Glomerular endothelial cell (primary cell): Measurements from ENCODE around the gene PDLIM5. TPM values are rescaled to one million over a fixed set of nuclear protein-coding genes. Genes with fewer than 3 reads are reported as not detected.

Experiments used
- DNase-seq: peaks from one replicate; pipeline ENCODE4 v3.0.0-alpha.2; 2011; ENCODE audit warnings: low read depth, low spot score; ENCODE audit errors: extremely low read depth
- total RNA-seq: library from RNA; depleted of rRNA; stranded (reverse); fragments of >200 nt; gene quantifications from 2 replicates; pipeline ENCODE4 v1.2.3, GENCODE V29; 2015

Gene PDLIM5
- total RNA-seq, 1 donor from 2014 or later = 168 TPM

DNA sequence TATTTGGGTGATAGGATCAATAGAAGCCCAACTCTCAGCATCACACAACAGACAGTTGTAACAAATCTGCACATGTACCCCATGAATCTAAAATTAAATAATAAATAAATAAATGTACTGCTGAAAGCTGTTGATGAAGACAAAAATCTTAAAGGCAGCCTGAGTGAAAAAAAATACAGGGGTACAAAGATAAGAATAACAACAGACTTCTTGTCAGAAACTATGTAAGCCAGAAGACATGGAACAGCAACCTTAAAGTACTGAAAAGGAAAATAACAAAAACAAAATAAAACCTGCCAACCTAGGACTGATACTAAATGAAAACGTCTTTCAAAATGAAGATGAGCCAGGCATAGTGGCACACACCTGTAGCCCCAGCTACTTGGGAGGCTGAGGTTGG is 25.0 kb upstream of the PDLIM5 start:
- DNase-seq = no peak

DNA sequence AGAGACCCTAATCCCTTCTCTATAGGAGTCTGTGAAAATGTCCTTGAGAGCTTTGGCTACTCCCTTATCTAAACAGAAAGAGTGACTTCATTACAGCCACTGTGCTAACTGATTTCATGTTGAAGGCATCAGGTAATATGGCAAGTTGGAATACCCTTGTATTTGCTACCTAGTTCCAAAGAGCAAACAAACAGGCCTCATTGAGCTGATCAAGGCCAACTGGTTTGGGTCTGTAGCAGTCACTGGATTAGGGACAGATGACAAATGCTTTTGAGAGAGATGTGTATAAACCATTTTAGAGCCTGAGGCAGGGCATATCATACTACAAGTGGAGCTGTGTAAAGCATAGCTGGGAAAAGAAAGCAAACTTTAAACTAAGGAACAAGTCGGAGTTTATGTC is 22.9 kb upstream of the PDLIM5 start:
- DNase-seq = no peak

DNA sequence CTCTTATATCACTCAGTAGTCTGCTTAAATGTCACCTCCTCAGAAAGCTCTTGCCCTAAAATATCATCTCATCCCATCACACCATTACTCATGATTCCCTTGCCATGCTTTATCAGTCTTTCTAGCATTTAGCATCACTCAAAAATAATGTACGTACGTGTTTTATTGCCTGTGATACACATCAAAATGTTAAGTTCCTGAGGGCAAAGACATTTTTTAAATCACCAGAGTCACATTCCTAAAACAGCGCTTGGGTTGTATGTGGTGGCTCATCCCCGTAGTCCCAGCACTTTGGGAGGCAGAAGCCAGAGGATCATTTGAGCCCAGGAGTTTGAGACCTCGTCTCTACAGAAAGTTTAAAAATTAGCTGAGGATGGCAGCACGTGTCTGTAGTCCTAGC is 21.3 kb upstream of the PDLIM5 start:
- DNase-seq = no peak

DNA sequence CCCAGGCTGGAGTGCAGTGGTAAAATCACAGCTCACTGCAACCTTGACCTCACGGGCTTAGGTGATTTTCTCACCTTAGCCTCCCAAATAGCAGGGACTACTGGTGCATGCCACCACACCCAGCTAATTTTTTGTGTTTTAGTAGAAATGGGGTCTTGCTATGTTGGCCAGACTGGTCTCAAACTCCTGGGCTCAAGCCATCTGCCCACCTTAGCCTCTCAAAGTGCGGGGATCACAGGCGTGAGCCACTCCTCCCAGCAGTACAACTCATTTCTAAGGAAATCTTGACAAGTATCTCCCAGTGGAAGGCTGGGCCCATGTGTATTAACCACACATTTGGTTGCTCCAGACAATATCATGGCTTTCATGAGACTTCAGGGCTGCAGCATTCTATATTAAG is 20.4 kb upstream of the PDLIM5 start:
- no peak for DNase-seq

DNA sequence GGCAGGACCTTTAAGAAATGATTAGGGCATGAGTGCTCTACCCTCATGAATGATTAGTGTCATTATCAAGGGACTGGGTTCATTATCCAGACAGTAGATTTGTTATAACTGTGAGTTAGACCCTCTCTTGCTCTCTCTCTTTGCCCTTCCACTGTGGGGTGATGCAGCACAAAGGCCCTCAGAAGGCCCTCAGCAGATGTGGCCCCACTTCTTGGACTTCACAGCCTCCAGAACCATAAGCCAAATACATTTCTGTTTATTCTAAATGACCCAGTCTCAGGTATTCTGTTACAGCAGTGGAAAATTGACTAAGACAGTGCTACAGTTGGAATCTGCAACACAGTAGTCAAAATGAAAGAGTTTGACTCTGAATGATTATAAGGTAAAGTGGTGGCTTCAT is 17.2 kb upstream of the PDLIM5 start:
- no peak for DNase-seq

DNA sequence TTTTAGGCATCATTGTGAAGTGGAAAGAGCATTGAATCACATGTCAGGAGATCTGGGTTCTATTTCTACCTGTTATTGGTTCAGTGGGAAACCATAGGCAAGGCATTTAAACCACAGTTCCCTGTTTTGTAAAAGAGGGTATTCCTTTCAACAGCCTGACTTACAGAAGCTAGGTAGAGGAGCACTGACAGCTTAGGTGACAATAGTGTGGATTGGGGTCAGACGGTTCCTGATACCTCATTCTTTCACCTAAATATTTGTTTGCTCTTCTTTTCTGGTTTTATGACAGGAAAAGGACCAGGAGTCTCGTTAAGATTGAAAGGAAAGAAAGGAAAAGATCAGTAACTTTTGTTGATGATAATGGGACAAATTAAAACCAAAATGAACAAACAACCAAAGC is 15.9 kb upstream of the PDLIM5 start:
- DNase-seq = no peak

DNA sequence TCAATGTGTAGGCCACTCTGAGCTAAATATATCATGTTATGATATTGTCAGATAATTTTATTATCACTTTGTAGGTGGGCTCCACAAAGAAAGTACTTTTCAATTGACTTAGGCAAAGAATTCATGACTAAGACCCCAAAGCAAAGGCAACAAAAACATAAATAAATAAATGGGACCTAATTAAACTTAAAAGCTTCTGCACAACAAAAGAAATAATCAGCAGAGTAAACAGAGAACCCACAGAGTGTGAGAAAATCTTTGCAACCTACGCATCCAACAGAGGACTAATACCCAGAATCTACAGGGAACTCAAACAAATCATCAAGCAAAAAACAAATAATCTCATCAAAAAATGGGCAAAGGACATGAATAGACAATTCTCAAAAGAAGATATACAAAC is 15.2 kb upstream of the PDLIM5 start:
- no peak for DNase-seq

DNA sequence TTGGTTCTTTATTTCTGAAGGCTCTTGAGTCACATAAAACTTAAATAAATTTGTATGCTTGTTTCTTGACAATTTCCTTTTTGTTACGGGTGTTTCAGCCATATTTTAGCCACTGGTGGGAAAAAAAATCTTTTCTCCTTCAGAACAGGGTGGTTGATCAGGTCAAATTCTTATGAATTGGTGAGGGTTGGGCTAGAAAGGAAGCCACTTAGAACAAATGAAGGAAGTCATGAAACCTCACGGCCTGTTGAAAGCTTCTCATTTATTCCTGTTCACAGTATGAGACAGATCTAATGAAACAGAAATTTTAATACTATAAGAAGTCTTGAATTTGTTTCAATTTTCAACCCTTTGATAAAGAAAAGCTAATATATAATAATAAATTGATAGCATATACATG is 12.1 kb upstream of the PDLIM5 start:
- DNase-seq = no peak

DNA sequence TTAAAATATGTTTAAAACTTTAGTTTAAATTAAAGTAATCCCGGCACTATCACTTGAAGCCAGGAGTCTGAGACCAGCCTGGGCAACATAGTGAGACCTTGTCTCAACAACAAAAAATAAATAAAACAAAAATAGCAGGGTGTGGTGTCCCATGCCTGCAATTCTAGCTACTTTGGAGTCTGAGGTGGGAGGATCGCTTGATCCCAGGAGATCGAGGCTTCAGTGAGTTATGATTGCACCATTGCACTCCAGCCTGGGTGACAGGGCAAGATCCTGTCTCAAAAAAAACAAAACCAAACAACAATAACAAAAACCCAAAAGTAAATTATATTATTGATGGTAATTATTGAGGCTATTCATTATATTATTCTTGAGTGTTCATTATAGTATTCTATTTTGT is 9.9 kb upstream of the PDLIM5 start:
- DNase-seq = no peak

DNA sequence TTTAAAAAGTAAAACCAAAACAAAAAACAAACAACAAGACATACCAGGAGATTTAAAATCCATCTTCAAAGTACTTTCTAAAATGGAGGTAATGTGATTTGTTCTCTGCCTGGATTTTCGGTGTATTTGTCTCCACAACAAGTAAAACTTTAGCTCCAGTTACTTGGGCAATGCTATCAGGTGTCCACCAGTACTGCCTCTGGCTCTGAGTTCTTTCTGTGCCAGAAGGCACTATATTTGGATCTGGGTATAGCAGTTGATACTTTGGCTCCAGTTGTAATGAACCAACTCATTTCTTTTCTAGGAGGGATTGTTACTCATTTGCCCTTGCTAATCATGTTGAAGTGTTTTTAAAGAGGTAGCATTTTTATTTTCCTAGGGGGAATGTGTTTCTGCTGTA is 9.5 kb upstream of the PDLIM5 start:
- no peak for DNase-seq

DNA sequence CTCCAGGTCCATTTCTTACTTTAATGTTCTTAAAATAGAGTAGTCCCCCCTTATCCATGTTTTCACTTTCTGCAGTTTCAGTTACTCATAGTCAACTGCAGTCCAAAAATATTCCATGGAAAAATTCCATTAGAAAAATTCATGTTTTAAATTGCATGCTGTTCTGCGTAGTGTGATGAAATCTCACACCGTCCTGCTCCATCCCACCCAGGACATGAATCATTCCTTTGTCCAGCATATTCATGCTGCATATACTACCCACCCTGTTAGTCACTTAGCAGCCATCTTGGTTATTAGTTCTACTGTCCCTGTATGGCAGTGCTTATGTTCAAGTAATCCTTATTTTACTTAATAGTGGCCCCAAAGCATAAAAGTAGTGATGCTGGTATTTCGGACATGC is 5.4 kb upstream of the PDLIM5 start:
- DNase-seq = no peak

DNA sequence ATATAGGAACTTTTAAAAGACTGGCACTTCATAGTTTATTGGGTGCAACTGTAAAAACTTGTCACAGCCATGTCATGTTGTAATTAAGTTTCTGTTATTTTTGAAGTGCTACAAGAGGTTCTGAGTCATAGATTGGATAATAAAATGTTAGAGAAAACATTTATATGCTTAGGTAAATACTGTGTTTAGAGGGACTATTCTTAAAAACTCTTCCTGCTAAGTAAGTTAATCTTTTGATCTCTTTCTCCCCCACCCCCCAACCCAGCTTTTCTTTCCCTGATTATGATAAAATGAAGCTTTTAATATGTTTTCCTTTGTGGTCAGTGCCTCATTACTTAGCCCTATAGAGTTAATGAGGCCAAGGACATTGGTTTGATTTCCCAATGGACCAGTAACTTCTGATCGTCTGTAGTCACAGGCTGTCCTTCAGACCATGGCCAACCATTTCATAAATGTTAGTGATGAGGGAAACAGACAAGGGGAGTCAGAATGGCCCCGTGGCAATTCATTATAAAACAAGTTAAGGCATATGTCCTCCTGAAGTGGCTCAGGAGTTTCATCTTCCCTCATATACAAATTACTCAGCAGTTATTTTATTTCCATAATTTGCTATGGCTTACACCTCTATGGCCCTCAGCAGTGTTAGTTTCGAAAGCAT is 3.9 kb upstream of the PDLIM5 start:
- no peak for DNase-seq

DNA sequence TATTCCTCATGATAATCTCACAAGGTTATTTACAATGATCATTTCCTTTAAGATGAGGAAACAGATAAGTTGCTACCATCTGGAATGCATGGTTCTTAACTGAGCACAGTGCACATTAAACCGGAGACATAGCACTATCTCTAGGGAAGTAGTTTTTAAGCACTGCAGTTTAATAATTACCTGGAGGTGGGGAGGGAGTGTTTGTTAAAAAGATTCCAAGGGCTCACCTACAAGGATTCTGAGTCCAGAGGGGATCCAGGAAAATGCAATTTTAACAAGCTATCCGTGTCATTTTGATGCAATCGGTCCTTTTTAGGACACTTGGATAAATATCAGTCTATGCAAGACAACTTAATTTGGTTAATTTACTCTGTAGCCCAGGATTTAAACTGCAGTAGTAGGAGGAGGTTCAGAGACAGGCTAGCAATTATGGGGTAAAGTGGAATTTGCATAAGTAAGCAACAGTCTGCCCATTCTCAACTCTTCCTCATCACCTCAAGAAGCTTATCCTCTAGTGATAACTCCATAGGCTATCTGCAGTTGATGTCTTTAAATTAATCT is 2.8 kb upstream of the PDLIM5 start:
- no peak for DNase-seq

DNA sequence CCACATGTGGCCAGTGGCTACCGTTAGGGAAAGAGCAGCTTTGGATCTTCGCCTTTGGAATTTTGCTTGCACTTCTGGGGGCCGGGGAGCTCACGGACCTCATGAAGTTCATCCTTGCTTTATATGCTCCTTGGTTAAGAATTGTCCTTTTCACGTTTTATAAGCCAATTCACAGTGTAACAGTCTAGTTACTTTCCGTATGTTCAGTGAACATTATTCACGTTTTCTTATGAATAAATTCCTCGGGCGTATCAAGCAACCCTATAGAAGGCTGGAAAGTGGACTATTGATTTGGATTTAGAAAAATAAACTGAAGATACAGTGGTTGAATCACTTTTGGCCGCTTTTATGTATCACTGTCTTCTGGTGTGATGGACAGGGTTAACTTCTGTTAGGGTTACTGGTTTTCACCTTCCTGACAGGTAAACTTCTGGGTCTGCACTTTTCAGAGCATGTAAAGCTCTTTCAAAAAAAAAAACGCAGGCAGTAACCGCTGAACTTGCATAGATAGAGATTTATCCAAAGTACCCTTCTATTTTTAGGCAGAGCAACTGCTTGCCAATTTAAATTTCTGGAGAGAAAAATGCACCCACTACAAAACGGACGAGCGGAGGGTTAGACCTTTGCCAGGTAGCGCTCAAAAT is 569 bp upstream of the PDLIM5 start:
- no peak for DNase-seq

DNA sequence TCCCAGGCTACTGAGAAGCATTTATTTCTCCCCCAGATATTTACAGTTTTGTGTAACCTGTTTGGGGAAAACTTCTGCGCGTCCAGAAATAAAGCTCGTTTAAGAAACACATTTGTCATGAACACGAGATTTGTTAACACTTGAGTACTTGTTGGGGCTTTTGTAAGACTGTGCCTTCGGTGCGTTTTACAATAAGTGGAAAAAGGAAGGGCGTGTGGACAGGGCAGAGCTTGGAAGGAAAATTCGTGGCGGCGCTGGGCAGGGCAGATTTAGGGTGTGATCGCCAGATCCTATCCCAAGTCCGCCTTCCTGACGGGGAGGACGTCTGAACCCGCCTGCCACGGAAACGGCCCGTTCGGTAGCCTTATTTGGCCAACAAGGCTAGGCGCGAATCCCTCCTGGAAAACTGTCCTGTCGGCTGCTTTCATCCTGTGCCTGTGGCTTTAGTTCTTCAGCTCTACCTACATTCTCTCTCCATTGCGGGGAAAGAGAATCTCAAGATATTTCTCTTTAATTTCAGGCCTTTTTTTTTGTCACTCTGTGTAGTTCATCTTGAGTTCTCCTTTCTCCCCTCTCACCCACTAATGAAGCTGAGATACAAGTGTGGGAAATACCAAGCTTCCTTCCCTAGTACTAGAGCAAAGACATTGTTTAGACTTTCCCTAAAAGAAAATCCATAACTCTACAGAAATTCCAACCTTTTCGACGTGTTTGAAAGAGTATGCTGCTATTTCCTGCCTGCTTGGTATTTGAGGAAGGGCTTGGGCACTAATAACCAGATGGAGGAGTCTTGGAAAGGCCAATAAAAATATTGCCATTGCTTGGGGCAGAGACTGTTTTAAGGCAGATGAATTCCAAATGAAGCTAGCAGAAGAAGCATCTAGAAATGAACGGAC is 982 bp downstream of the PDLIM5 start:
- DNase-seq = no peak

DNA sequence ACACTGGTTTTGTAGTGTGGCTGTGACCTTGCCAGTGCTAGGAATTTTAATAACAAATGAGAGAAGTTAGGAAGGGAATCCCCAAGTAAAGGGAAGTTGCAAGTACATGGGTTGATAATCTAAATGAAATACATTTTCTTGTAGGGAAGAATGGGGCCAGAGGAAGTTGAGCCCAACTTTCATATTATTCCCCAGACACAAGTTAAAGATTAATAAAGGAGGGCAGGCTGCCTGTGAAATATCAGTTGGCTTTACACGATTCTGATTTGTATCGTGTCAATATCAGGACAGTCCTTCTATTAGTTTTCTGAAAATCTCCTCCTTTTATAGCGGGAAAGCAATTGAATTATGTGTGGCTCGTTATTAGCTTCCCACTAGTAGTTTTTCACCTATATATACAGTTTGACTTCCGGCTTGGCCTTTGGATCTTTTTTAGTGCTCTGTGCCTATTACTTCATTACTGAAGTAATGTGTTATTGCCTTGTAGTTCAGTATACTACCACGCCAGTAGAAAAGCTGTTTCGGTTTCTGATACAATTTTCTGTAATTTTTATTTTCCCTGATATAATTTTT is 1.7 kb downstream of the PDLIM5 start:
- DNase-seq = no peak

DNA sequence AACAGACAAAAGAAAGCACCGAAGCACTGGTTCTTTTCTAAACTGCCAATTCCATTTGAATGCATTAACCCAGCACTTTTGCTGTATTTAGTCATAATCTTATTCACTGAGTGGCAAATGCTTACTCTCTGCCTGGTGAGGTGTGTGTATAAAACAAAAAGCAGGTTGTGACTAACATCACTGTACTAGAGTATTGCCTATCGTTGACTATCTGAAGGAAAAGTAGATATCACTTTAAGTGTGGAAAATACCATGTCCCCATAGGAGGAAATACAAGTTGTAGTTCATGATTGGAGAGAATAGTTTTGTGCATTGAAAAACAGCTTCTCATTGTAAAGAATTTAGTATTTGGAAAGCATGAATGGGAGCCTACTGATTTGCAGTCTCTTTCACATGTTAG is 2.7 kb downstream of the PDLIM5 start:
- no peak for DNase-seq

DNA sequence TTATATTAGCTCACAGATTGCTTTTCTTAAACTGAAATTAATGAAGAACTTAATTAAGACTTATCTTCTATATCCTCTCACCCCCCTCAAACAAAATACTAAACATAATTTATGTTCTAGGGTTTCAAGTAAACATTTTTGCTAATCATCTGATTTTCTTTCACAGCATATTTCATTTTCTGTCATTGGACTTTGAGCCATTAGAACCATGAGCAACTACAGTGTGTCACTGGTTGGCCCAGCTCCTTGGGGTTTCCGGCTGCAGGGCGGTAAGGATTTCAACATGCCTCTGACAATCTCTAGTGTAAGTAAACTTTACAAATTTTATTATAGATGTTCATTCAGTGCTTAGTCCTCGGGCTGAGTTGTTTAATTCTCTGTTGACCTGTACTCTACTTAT is 3.3 kb downstream of the PDLIM5 start:
- no peak for DNase-seq

DNA sequence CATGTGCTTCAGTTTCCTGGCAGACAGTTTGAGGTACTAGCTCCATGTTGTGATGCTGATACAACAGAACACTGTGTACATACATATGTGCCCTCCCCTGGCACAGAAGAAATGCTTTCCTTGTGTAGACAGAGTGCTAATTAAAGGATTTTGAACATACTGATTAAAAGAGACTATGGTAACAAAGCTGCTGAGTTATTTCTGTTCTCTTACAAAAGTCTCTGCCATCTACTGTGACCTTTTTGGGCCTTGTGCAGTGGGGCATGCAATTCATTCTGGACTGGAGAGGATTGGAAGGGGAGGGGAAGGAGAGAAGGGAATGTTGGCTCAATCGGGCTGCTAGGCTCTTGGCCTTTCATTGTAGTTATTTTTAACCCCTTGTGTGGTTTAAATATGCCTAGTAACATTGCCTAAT is 6.0 kb downstream of the PDLIM5 start:
- DNase-seq = no peak

DNA sequence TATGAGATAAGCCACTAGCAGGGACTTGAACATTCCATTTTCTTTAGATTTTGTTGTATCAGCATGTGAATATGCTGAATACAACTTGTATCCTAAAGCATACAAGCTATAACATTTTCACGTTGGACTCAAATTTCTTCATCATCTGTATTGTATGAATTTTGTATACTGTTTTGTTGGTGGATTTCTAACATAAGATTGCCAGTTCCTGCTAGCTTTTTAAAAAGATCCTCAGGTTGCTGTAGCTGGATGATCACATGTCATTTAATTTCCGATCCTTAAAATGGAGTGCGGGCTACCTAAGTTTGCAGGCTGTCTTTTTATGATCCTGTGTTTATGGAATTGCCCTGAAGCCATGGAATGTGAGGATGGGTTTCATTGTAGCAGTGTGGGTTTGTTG is 6.9 kb downstream of the PDLIM5 start:
- no peak for DNase-seq

DNA sequence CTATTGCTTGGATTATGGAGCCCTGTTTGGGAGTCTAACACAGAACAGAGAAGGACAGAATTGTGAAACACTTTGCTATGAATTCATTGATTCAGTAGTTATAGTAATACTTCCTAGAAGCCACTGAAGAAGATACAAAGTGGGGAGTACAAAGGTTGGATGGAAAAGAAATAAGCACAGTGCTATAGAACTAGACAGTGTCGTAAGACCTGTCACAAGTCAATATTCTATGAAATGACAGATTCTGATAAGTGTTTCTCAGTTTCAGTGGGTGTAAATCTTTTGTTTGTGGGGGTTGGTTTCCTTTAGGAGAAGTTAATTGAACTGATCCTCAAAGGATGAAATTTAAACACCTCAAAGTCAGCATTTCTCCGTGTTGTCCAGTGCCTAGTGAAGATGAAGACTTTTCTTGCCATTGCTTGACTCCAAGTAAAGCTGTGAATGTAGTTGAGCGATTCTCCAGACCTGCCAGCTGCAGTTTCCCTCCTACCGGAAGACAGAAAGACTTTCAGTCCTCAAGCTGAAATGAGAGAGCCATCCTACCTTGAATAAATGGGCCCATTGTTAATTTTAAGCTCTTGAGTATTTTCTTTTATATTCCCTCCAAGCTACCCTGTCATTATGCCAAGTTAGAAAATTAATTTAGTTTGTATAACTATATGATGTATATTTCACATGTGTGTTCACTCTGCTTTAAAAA is 7.9 kb downstream of the PDLIM5 start:
- DNase-seq = no peak
